ENCODE data around the gene LAMB4.
"Not testable (repeated sequence)": the region's sequence is repeated elsewhere in the genome, so short reads cannot be mapped to it uniquely, and the experiment has no call there.

LAMB4 gene

DNA sequence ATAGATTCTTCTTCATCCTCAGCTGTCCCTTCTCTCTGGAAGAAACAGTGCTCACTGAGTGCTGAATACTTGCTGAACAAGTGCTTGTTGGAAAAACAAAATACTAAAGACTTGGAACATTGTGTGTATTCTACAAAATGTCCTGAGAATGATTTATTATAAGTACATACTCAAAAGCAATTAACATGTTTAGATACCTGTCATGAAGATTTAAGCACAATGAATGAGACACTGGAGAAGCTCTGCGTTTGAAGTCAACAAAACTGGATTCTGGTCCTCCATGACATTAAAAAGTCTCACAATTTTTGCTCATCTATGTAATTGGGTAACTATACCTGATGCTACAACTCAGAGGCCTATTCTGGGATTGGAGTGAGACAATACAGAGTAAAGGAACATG lies 92.4 kb downstream of the LAMB4 start:
- Histone ChIP-seq H3K9me3 (ENCODE audit: control insufficient read depth, low read length) (no peaks in the 10 kb centered on the region), H3K27me3 (replicated peaks; ENCODE audit: control insufficient read depth, insufficient read depth, low read length) (no peaks in the 10 kb centered on the region), H3K9ac (ENCODE audit: low read length) (no peak overlapping the region), H3K4me3 (ENCODE audit: low read length) (no peak overlapping the region), H3K36me3 (ENCODE audit: control insufficient read depth, insufficient read depth, low read length, severe bottlenecking) (no peaks in the 10 kb centered on the region), H3K4me1 (ENCODE audit: control insufficient read depth, insufficient read depth, low read length) (peaks cover 6% of the 10 kb centered on the region)
- no peak for DNase-seq (ENCODE audit: low read depth)

DNA sequence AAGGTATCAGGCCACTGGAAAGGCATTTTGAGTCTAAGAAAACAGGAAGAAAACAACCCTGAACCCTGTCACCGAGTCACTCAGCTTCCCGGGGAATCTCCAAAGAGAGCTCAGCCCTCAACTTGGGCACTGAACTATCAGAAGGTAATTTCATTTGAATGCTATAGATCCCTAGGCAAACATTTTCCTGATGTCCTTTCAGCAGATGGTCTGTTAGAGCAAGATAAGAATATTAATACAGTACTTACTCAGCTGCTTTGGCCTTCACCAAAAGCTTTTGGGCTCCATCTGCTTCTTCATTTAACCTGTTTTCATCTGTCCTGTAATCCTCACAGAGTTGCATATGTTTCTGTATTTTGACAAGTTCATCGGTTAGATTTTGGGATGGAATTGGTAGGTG lies 93.0 kb downstream of the LAMB4 start:
- no peak overlapping the region for H3K4me3 ChIP-seq (ENCODE audit: low read length)
- no peaks in the 10 kb centered on the region for H3K27me3 ChIP-seq (replicated peaks; ENCODE audit: control insufficient read depth, insufficient read depth, low read length)
- no peak overlapping the region for H3K9ac ChIP-seq (ENCODE audit: low read length)
- H3K9me3 ChIP-seq (ENCODE audit: control insufficient read depth, low read length) = no peaks in the 10 kb centered on the region
- H3K36me3 ChIP-seq (ENCODE audit: control insufficient read depth, insufficient read depth, low read length, severe bottlenecking) = no peaks in the 10 kb centered on the region
- no peak for DNase-seq (ENCODE audit: low read depth)
- H3K4me1 ChIP-seq (ENCODE audit: control insufficient read depth, insufficient read depth, low read length) = peaks cover 6% of the 10 kb centered on the region

DNA sequence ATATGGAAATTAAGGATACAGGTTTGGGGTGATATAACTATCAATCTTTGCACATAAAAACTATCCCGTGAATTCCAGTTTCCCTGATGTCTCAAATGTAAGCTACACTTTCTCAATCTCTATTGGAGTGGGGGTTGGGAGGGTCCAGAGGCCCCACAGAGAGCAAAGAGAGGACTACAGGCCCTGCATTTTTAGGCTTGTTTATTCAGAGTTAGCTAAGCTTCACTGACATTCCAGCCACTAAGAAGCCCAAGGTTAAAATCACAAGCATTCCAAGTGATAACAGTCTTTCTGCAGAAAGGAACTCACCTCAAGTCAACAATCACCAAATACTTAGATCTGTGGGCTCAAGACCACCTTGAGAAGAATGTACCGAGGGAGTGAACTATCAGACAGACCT lies 95.6 kb downstream of the LAMB4 start:
- Histone ChIP-seq H3K9ac (ENCODE audit: low read length) (no peak overlapping the region), H3K9me3 (ENCODE audit: control insufficient read depth, low read length) (no peaks in the 10 kb centered on the region), H3K4me1 (ENCODE audit: control insufficient read depth, insufficient read depth, low read length) (peaks cover 18% of the 10 kb centered on the region), H3K27me3 (replicated peaks; ENCODE audit: control insufficient read depth, insufficient read depth, low read length) (no peaks in the 10 kb centered on the region), H3K4me3 (ENCODE audit: low read length) (no peak overlapping the region), H3K36me3 (ENCODE audit: control insufficient read depth, insufficient read depth, low read length, severe bottlenecking) (no peaks in the 10 kb centered on the region)
- DNase-seq (ENCODE audit: low read depth) = peak; percentile 18

DNA sequence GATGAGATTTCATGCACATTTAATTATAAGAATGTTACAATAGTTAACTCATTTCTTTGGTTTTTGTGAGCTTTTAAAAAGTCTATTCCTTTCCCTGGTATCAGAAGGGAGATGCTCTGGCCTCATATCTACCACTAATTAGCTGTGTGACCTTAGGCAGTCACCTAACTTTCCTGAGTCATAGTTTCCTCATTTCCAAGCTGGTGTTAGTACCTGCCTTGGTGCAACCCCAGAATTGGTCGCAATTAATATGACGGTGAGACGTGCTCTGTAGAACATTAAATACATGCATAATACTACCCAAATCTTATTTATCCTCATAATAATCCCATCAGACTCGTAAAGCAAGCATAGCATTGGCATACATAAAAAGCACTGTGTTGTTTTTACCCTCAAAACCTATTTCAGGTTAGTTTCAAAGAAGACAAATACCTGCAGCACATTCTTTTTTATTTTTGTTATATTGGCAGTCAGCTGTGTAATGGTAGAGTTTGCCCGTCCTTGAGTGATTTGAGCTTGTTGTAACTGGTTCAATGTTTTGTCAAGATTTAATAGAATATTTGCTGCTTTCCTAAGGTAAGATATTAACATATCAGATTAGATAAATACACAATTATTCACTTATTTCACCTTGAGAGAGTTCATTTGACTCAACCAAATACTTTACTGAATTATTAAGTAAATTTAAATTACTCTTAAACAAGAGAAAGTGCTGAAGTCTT lies 96.2 kb downstream of the LAMB4 start:
- Histone ChIP-seq H3K27me3 (replicated peaks; ENCODE audit: control insufficient read depth, insufficient read depth, low read length) (no peaks in the 10 kb centered on the region), H3K36me3 (ENCODE audit: control insufficient read depth, insufficient read depth, low read length, severe bottlenecking) (no peaks in the 10 kb centered on the region), H3K9me3 (ENCODE audit: control insufficient read depth, low read length) (no peaks in the 10 kb centered on the region), H3K4me1 (ENCODE audit: control insufficient read depth, insufficient read depth, low read length) (peaks cover 19% of the 10 kb centered on the region), H3K4me3 (ENCODE audit: low read length) (no peak overlapping the region), H3K9ac (ENCODE audit: low read length) (no peak overlapping the region)
- no peak for DNase-seq (ENCODE audit: low read depth)

DNA sequence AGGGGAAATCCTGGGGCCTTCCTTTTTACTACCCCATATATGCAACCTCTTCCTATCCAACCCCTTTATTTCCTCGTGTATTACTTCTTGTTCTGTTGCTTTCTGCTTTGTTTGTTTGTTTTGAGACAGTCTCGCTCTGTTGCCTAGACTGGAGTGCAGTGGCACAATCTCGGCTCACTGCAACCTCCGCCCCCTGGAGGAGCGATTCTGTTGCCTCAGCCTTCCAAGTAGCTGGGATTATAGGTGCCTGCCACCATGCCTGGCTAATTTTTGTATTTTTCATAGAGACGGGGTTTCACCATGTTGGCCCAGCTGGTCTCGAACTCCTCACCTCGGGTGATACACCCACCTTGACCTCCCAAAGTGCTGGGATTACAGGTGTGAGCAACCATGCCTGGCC lies 96.9 kb downstream of the LAMB4 start:
- DNase-seq (ENCODE audit: low read depth); H3K9ac ChIP-seq (ENCODE audit: low read length); H3K27me3 ChIP-seq (replicated peaks; ENCODE audit: control insufficient read depth, insufficient read depth, low read length); H3K4me3 ChIP-seq (ENCODE audit: low read length); H3K9me3 ChIP-seq (ENCODE audit: control insufficient read depth, low read length); H3K36me3 ChIP-seq (ENCODE audit: control insufficient read depth, insufficient read depth, low read length, severe bottlenecking): not testable (repeated sequence)
- H3K4me1 ChIP-seq (ENCODE audit: control insufficient read depth, insufficient read depth, low read length) = peaks cover 16% of the 10 kb centered on the region

DNA sequence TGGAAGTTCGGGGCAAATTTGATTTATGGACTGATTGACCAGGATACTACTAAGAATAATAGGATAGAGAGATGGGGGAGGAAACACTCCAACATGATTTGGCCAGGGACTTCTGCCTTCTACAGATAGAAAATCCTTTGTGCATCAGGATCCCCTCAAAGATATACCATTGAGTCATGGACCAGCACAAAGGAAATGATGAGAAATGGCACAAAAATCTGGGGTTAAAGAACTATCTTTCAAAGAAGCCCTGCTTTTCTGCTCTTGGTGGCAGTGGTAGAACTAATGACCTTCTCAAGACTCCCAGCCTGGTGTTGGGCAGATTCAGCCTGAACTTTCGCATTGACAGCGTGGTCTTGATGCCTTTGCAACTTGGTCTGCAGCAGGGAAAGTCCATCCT lies 99.6 kb downstream of the LAMB4 start:
- H3K9ac ChIP-seq (ENCODE audit: low read length) = peak overlapping the region; percentile 32
- H3K4me3 ChIP-seq (ENCODE audit: low read length) = no peak overlapping the region
- H3K36me3 ChIP-seq (ENCODE audit: control insufficient read depth, insufficient read depth, low read length, severe bottlenecking) = no peaks in the 10 kb centered on the region
- no peaks in the 10 kb centered on the region for H3K27me3 ChIP-seq (replicated peaks; ENCODE audit: control insufficient read depth, insufficient read depth, low read length)
- H3K9me3 ChIP-seq (ENCODE audit: control insufficient read depth, low read length) = no peaks in the 10 kb centered on the region
- DNase-seq (ENCODE audit: low read depth) = peak; percentile 22
- peaks cover 31% of the 10 kb centered on the region for H3K4me1 ChIP-seq (ENCODE audit: control insufficient read depth, insufficient read depth, low read length)

DNA sequence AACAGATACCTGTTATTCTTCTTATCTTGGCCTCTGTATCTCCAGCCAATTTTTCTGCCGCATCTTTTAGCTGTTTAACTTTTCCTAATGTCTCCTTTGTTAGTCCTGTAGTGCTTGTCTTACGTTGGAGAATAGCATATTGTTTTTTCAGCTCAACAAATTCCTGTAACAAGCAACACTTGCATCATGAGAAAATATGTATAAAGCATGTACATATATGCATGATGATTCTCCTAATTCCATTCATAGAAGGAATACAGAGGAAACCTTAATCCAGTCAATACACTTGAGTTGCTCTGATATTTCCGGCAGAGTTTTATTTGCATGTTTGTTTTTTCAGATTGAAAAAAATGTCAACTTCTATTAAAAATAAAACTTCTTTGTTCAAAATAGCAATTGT lies 101.1 kb downstream of the LAMB4 start:
- Histone ChIP-seq H3K4me3 (ENCODE audit: low read length) (no peak overlapping the region), H3K4me1 (ENCODE audit: control insufficient read depth, insufficient read depth, low read length) (peaks cover 31% of the 10 kb centered on the region), H3K36me3 (ENCODE audit: control insufficient read depth, insufficient read depth, low read length, severe bottlenecking) (no peaks in the 10 kb centered on the region), H3K27me3 (replicated peaks; ENCODE audit: control insufficient read depth, insufficient read depth, low read length) (no peaks in the 10 kb centered on the region), H3K9ac (ENCODE audit: low read length) (no peak overlapping the region), H3K9me3 (ENCODE audit: control insufficient read depth, low read length) (no peaks in the 10 kb centered on the region)
- DNase-seq (ENCODE audit: low read depth) = no peak

DNA sequence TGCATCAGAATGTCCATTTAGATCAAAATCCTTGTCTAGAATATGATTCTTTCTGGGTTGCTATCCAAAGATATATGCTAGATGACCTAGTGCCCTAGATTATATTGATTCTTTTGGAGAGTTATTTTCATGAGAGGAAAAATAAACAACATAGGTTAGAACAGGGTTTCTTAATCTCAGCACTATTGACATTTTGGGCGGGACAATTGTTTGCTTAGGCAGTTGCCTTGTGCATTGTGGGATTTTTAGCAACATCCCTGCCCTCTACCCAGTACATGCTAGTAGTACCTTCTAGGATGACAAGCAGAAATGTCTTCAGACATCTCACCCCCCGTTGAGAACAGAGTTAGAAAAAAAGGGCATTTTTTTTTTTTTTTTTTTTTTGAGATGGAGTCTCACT lies 102.0 kb downstream of the LAMB4 start:
- Histone ChIP-seq H3K9me3 (ENCODE audit: control insufficient read depth, low read length) (no peaks in the 10 kb centered on the region), H3K4me3 (ENCODE audit: low read length) (no peak overlapping the region), H3K27me3 (replicated peaks; ENCODE audit: control insufficient read depth, insufficient read depth, low read length) (no peaks in the 10 kb centered on the region), H3K9ac (ENCODE audit: low read length) (no peak overlapping the region), H3K4me1 (ENCODE audit: control insufficient read depth, insufficient read depth, low read length) (peaks cover 32% of the 10 kb centered on the region), H3K36me3 (ENCODE audit: control insufficient read depth, insufficient read depth, low read length, severe bottlenecking) (no peaks in the 10 kb centered on the region)
- DNase-seq (ENCODE audit: low read depth) = no peak

DNA sequence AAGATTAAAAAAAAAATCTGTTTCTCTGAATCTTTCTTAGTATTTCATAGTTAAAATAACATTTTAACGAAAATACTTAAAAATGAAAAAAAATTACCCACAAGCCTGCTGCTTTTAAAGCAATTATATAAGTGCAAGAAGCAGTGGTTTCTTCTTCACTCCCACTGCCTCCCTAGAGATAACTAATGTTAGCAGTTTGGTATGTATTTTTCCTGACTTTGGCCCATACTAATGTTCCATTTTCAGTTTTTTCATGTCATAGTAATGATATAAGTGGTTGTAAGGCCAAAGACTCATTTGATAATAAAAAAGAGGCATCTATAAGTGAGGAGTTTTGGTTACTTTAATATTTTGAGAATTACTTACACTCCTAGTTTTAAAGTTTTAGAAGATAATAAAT lies 102.9 kb downstream of the LAMB4 start:
- H3K27me3 ChIP-seq (replicated peaks; ENCODE audit: control insufficient read depth, insufficient read depth, low read length) = no peaks in the 10 kb centered on the region
- H3K9me3 ChIP-seq (ENCODE audit: control insufficient read depth, low read length) = no peaks in the 10 kb centered on the region
- H3K9ac ChIP-seq (ENCODE audit: low read length) = peak overlapping the region; percentile 26
- H3K4me3 ChIP-seq (ENCODE audit: low read length) = no peak overlapping the region
- no peaks in the 10 kb centered on the region for H3K36me3 ChIP-seq (ENCODE audit: control insufficient read depth, insufficient read depth, low read length, severe bottlenecking)
- H3K4me1 ChIP-seq (ENCODE audit: control insufficient read depth, insufficient read depth, low read length) = peaks cover 33% of the 10 kb centered on the region
- no peak for DNase-seq (ENCODE audit: low read depth)

DNA sequence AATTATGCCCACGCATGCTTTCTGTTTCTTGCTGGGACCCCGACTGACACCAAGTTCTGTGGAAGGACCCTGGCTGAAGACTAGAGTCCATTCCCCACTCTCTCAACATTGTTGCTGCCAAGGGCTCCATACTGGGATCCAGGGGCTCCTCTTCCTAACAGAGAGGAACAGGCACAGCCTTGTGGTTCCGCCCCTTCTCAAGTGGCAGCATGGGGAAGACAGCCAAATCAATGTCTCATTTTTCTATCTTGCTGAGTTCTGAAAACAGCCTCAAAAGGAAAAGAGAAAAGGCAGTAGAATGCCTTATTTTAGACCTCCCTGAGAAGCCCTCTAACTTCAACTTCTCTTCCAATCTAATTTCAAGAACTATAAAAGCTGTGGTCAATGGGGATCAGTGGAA lies 103.5 kb downstream of the LAMB4 start:
- Histone ChIP-seq H3K9ac (ENCODE audit: low read length) (peak overlapping the region; percentile 26), H3K27me3 (replicated peaks; ENCODE audit: control insufficient read depth, insufficient read depth, low read length) (no peaks in the 10 kb centered on the region), H3K4me1 (ENCODE audit: control insufficient read depth, insufficient read depth, low read length) (peaks cover 33% of the 10 kb centered on the region), H3K9me3 (ENCODE audit: control insufficient read depth, low read length) (no peaks in the 10 kb centered on the region), H3K36me3 (ENCODE audit: control insufficient read depth, insufficient read depth, low read length, severe bottlenecking) (no peaks in the 10 kb centered on the region), H3K4me3 (ENCODE audit: low read length) (no peak overlapping the region)
- peak; percentile 60 for DNase-seq (ENCODE audit: low read depth)

DNA sequence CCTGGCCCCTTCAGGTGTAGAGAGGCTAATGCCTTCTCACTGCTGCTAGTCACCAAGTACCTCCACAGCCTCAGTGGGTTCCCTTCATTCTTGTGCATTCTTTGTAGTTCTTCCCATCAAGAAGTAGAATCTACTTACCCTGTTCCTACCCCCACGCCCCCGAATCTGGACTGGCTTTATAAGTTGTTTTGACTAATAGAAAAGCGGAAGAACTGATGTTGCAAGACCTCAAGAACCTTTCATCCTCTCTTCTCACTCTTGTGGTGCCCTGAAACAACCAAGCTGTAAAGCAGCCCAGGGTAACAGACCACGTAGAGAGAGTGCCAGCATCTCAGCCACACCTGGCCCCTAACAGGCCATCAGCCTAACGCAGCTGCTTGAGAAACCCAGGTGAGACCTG lies 104.0 kb downstream of the LAMB4 start:
- no peak for DNase-seq (ENCODE audit: low read depth)
- Histone ChIP-seq H3K36me3 (ENCODE audit: control insufficient read depth, insufficient read depth, low read length, severe bottlenecking) (no peaks in the 10 kb centered on the region), H3K9ac (ENCODE audit: low read length) (no peak overlapping the region), H3K4me1 (ENCODE audit: control insufficient read depth, insufficient read depth, low read length) (peaks cover 33% of the 10 kb centered on the region), H3K4me3 (ENCODE audit: low read length) (no peak overlapping the region), H3K27me3 (replicated peaks; ENCODE audit: control insufficient read depth, insufficient read depth, low read length) (no peaks in the 10 kb centered on the region), H3K9me3 (ENCODE audit: control insufficient read depth, low read length) (no peaks in the 10 kb centered on the region)

DNA sequence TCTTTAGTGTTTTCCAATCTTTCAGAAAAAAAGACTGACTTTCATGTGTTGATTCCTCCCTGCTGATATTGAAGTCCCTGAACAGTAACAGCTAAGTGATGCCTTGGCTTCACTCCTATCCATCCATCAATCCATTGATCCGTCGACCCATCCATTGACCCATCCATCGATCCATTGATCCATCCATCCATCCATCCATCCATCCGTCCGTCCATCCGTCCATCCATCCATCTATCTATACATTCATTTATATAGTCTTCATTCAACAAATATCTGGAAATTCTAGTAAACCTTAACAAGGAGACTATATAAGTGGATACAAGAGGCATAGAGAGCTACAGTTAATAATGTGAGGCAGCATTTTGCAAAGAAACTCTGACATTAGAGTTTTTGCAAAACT lies 105.6 kb downstream of the LAMB4 start:
- H3K36me3 ChIP-seq (ENCODE audit: control insufficient read depth, insufficient read depth, low read length, severe bottlenecking) = no peaks in the 10 kb centered on the region
- H3K4me3 ChIP-seq (ENCODE audit: low read length) = no peak overlapping the region
- H3K4me1 ChIP-seq (ENCODE audit: control insufficient read depth, insufficient read depth, low read length) = peaks cover 20% of the 10 kb centered on the region
- H3K9ac ChIP-seq (ENCODE audit: low read length) = no peak overlapping the region
- no peaks in the 10 kb centered on the region for H3K9me3 ChIP-seq (ENCODE audit: control insufficient read depth, low read length)
- DNase-seq (ENCODE audit: low read depth) = no peak
- no peaks in the 10 kb centered on the region for H3K27me3 ChIP-seq (replicated peaks; ENCODE audit: control insufficient read depth, insufficient read depth, low read length)

Measured in adipocyte (in vitro differentiated cells).